ENCODE data around the gene CYLD.

The CYLD gene

DNA sequence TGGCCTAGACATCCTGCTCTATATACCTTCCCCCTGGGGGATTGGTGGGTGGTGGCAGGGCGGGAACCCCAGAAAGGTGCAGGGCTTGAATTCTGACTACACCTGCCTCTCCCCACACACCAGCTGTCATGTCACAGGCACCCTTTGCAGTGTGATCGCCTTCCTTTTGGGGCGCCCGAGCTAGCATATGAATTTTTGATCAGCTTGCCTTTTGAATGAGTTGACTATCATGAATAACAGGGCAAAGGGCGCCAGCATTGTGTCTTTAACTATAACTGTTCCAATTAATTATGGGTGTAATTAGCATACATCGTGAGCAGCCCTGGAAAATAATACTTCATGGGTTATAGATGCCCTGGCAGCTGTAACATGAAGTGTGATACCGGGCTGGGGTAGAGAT, 72.7 kb downstream of the CYLD start:
- CTCF ChIA-PET, result interaction anchor here (1.0 kb wide), 1 partner anchor 8 kb away, joined by 4 read pairs; no protein-coding TSS in a partner anchor
- no peak for DNase-seq (ENCODE audit: extremely low spot score)
- TF ChIP-seq ZNF384 (IDR thresholded peaks at IDR 0.05), result no peak
- no peak for TF ChIP-seq FOXM1 (IDR thresholded peaks at IDR 0.05; ENCODE audit: borderline replicate concordance)
- no peak for TF ChIP-seq CTBP1 (IDR thresholded peaks at IDR 0.05; ENCODE audit: borderline replicate concordance)
- TF ChIP-seq FOXK2 (IDR thresholded peaks at IDR 0.05), result no peak
- TF ChIP-seq FOXA1 (IDR thresholded peaks at IDR 0.05), result no peak
- no peak for TF ChIP-seq LEF1 (IDR thresholded peaks at IDR 0.05; ENCODE audit: borderline replicate concordance)
- TF ChIP-seq L3MBTL2 (conservative IDR thresholded peaks at IDR 0.05), result no peak
- POLR2A ChIA-PET, result no interaction called here

DNA sequence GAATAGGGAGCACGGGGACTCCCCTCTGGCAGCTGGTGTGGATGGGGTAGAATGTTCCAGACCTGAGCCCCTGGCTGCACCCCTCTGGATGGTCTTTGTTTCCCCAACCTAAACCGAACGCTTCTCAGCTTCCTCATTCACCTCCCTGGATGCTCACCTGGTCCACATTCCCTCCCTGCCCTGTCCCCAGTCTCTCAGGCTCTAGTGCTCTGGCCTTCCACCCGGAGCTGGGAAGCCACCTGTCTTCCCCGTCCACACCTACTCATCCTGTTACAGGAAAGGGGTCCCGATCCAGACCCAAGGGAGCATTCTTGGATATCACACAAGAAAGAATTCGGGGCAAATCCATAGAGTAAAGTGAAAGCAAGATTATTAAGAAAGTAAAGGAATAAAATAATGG, 73.5 kb downstream of the CYLD start:
- ChIA-PET POLR2A (no interaction called here), CTCF (interaction anchor here (2.0 kb wide), 1 partner anchor 9 kb away, joined by 9 read pairs; no protein-coding TSS in a partner anchor)
- no peak for TF ChIP-seq HDGF (IDR thresholded peaks at IDR 0.05; ENCODE audit: borderline replicate concordance)
- no peak for TF ChIP-seq ZNF384 (IDR thresholded peaks at IDR 0.05)
- no peak for TF ChIP-seq L3MBTL2 (conservative IDR thresholded peaks at IDR 0.05)
- no peak for TF ChIP-seq BHLHE40 (IDR thresholded peaks at IDR 0.05; ENCODE audit: borderline replicate concordance)
- no peak for TF ChIP-seq NFRKB (IDR thresholded peaks at IDR 0.05)
- TF ChIP-seq TARDBP (IDR thresholded peaks at IDR 0.05), result no peak
- no peak for TF ChIP-seq CTBP1 (IDR thresholded peaks at IDR 0.05; ENCODE audit: borderline replicate concordance)
- no peak for TF ChIP-seq SUZ12 (IDR thresholded peaks at IDR 0.05)
- TF ChIP-seq FOXM1 (IDR thresholded peaks at IDR 0.05; ENCODE audit: borderline replicate concordance), result no peak
- TF ChIP-seq FOXK2 (IDR thresholded peaks at IDR 0.05), result no peak
- no peak for TF ChIP-seq ELF4 (IDR thresholded peaks at IDR 0.05)
- TF ChIP-seq, protein P1, sequence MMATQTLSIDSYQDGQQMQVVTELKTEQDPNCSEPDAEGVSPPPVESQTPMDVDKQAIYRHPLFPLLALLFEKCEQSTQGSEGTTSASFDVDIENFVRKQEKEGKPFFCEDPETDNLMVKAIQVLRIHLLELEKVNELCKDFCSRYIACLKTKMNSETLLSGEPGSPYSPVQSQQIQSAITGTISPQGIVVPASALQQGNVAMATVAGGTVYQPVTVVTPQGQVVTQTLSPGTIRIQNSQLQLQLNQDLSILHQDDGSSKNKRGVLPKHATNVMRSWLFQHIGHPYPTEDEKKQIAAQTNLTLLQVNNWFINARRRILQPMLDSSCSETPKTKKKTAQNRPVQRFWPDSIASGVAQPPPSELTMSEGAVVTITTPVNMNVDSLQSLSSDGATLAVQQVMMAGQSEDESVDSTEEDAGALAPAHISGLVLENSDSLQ (IDR thresholded peaks at IDR 0.05), result no peak
- no peak for TF ChIP-seq SP1 (IDR thresholded peaks at IDR 0.05)
- no peak for TF ChIP-seq FOXA1 (IDR thresholded peaks at IDR 0.05)
- TF ChIP-seq LEF1 (IDR thresholded peaks at IDR 0.05; ENCODE audit: borderline replicate concordance), result no peak
- no peak for TF ChIP-seq ARNT (IDR thresholded peaks at IDR 0.05)
- no peak for DNase-seq (ENCODE audit: extremely low spot score)

DNA sequence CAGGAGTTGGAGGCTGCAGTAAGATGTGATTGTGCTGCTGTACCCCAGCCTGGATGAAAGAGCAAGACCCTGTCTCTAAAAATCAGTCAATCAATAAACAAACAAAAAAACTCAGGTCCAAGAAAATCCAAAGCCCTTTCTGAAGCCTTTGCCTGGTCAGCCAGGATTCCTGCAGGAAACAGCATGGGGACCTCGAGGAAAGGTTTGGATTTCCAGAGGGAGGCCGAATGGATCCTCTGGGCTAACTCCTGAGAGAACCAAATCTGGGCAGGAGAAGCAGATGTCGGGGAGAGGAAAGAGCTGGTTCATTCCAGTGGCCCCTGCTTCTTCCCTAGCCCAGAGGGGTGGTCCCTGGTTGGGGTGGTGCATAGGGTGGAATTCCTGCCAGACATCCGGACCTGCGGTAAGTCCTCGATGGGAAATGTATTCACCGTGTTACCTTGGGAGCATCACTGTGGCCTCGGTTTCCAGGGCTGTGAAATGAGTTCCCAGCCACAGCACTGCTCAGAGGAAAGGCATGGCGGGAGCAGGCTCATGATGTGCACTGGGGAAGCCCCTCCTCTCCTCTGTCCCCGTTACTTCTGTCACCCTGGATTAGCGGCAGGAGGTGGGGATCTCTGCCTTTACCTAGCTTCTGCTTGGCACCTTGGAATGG, 75.1 kb downstream of the CYLD start:
- TF ChIP-seq, protein P1 (IDR thresholded peaks at IDR 0.05), result no peak
- TF ChIP-seq FOXM1 (IDR thresholded peaks at IDR 0.05; ENCODE audit: borderline replicate concordance), result no peak
- TF ChIP-seq BHLHE40 (IDR thresholded peaks at IDR 0.05; ENCODE audit: borderline replicate concordance), result no peak
- no peak for TF ChIP-seq FOXK2 (IDR thresholded peaks at IDR 0.05)
- no peak for TF ChIP-seq CTBP1 (IDR thresholded peaks at IDR 0.05; ENCODE audit: borderline replicate concordance)
- no peak for TF ChIP-seq SUZ12 (IDR thresholded peaks at IDR 0.05)
- no peak for TF ChIP-seq ZNF384 (IDR thresholded peaks at IDR 0.05)
- TF ChIP-seq TARDBP (IDR thresholded peaks at IDR 0.05), result no peak
- no peak for TF ChIP-seq FOXA1 (IDR thresholded peaks at IDR 0.05)
- no peak for TF ChIP-seq L3MBTL2 (conservative IDR thresholded peaks at IDR 0.05)
- TF ChIP-seq SP1 (IDR thresholded peaks at IDR 0.05), result no peak
- no peak for TF ChIP-seq HDGF (IDR thresholded peaks at IDR 0.05; ENCODE audit: borderline replicate concordance)
- no peak for TF ChIP-seq NFRKB (IDR thresholded peaks at IDR 0.05)
- TF ChIP-seq ELF4 (IDR thresholded peaks at IDR 0.05), result no peak
- no peak for TF ChIP-seq LEF1 (IDR thresholded peaks at IDR 0.05; ENCODE audit: borderline replicate concordance)
- no peak for TF ChIP-seq ARNT (IDR thresholded peaks at IDR 0.05)
- POLR2A ChIA-PET, result no interaction called here
- DNase-seq (ENCODE audit: extremely low spot score), result no peak
- CTCF ChIA-PET, result interaction anchor here (2.0 kb wide), 1 partner anchor 11 kb away, joined by 9 read pairs; no protein-coding TSS in a partner anchor

DNA sequence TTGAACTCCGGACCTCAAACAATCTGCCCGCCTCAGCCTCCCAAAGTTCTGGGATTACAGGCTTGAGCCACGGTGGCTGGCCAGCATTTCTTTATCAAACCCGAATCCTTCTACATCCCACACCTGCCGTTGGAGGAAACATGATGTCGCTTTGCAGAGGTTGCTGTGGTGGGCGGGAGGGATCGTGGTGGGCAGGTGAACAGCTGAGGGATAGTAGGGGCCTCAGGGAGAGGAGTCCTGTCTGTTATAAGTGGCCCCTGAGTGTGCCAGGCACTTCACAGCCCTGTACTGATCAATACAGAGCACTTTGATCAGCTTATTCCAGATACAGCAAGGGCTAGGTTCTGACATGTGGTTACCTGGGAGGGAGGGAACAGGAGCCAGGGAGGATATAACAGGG, 76.5 kb downstream of the CYLD start:
- TF ChIP-seq, protein P1 (IDR thresholded peaks at IDR 0.05), result no peak
- TF ChIP-seq L3MBTL2 (conservative IDR thresholded peaks at IDR 0.05) (no peak), ARNT (IDR thresholded peaks at IDR 0.05) (no peak), ZNF384 (IDR thresholded peaks at IDR 0.05) (no peak), SUZ12 (IDR thresholded peaks at IDR 0.05) (no peak), BHLHE40 (IDR thresholded peaks at IDR 0.05; ENCODE audit: borderline replicate concordance) (no peak), FOXA1 (IDR thresholded peaks at IDR 0.05) (no peak), FOXK2 (IDR thresholded peaks at IDR 0.05) (no peak), TARDBP (IDR thresholded peaks at IDR 0.05) (no peak), ELF4 (IDR thresholded peaks at IDR 0.05) (no peak), SP1 (IDR thresholded peaks at IDR 0.05) (no peak), HDGF (IDR thresholded peaks at IDR 0.05; ENCODE audit: borderline replicate concordance) (no peak), CTBP1 (IDR thresholded peaks at IDR 0.05; ENCODE audit: borderline replicate concordance) (no peak), NFRKB (IDR thresholded peaks at IDR 0.05) (no peak), FOXM1 (IDR thresholded peaks at IDR 0.05; ENCODE audit: borderline replicate concordance) (no peak)
- CTCF ChIA-PET, result no interaction called here
- POLR2A ChIA-PET, result no interaction called here
- no peak for DNase-seq (ENCODE audit: extremely low spot score)

DNA sequence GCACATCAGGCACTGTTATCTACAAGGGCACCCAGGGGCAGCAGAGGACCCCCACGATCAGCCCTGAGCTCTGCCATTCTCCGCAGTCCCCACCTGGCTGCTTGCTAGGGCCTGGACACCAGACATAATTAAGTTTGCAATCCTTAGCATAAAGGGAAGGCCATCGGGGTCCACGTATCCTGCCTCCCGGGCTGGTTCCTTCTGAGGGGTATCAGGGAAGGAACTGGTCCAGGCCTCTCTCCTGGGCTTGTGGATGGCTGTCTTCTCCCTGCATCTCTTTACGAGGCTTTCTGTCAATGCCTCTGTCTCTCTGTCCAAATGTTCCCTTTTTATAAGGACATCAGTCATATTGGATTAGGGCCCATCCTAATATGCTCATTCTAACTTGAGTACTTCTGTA, 77.8 kb downstream of the CYLD start:
- ChIA-PET POLR2A (no interaction called here), CTCF (no interaction called here)
- DNase-seq (ENCODE audit: extremely low spot score), result no peak
- TF ChIP-seq ARNT (IDR thresholded peaks at IDR 0.05) (no peak), LEF1 (IDR thresholded peaks at IDR 0.05; ENCODE audit: borderline replicate concordance) (no peak), FOXK2 (IDR thresholded peaks at IDR 0.05) (no peak), NFRKB (IDR thresholded peaks at IDR 0.05) (no peak), BHLHE40 (IDR thresholded peaks at IDR 0.05; ENCODE audit: borderline replicate concordance) (no peak), SP1 (IDR thresholded peaks at IDR 0.05) (no peak), HDGF (IDR thresholded peaks at IDR 0.05; ENCODE audit: borderline replicate concordance) (no peak), FOXA1 (IDR thresholded peaks at IDR 0.05) (no peak), L3MBTL2 (conservative IDR thresholded peaks at IDR 0.05) (no peak), CTBP1 (IDR thresholded peaks at IDR 0.05; ENCODE audit: borderline replicate concordance) (no peak), TARDBP (IDR thresholded peaks at IDR 0.05) (no peak)
- TF ChIP-seq, protein P1 (IDR thresholded peaks at IDR 0.05), result no peak
